ENCODE data around the gene JUP.
"Not testable (repeated sequence)": the region's sequence is repeated elsewhere in the genome, so short reads cannot be mapped to it uniquely, and the experiment has no call there.

JUP gene

DNA sequence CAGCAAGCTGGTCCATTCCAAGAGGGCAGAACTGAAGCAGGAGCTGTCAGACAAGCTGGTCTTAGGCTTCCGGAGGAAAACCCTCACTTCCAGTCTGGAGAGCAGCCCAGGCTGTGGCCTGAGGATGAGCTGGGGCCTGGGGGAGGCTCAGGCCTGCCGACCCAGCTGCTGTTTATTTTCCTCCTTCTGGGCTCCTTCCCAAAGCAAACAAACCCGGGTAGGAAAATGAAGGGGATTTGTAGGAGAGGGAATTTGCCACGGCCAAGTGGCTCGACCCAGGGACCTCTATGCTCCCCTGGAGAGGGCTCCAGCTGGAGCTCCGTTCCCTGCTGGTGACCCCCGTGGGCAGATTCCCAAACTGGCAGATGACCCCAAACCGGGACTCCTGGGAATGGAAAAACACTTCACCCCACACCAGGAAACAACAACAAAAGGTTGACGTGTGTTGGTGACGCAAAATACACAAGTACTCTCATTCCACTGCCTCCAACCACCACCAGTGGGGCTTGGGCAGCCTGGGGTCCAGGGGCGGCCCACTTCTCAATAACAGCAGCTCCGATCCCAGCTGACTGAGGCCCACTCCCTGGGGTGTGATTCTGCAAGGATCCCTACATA, 8.8 kb downstream of the JUP start:
- DNase-seq = peak; percentile 80

DNA sequence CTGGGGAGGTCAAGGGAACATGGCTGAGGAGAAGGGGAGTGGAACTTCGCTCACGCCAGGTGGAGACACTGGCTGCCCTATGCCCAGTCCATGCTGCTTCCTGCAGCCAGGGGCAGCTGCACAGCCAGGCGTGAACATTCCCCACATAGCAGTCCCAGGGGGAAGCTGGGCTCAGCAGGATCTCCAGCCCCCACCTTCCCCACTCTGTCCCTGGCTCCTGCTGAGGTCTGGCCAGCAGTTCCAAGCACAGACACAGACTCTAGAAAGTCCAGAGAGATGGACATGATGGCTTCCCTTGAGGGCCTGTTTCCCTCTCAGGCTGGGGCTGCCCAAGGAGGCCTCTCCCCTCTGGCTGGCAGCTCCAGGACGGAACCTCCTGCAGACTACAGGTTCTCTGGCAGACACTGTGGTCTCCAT, 9.3 kb downstream of the JUP start:
- no peak for DNase-seq

- DNase-seq = not testable (repeated sequence)
Observed at GRCh38 chr17:41776262-41776900, 10.1 kb downstream of the JUP start.

DNA sequence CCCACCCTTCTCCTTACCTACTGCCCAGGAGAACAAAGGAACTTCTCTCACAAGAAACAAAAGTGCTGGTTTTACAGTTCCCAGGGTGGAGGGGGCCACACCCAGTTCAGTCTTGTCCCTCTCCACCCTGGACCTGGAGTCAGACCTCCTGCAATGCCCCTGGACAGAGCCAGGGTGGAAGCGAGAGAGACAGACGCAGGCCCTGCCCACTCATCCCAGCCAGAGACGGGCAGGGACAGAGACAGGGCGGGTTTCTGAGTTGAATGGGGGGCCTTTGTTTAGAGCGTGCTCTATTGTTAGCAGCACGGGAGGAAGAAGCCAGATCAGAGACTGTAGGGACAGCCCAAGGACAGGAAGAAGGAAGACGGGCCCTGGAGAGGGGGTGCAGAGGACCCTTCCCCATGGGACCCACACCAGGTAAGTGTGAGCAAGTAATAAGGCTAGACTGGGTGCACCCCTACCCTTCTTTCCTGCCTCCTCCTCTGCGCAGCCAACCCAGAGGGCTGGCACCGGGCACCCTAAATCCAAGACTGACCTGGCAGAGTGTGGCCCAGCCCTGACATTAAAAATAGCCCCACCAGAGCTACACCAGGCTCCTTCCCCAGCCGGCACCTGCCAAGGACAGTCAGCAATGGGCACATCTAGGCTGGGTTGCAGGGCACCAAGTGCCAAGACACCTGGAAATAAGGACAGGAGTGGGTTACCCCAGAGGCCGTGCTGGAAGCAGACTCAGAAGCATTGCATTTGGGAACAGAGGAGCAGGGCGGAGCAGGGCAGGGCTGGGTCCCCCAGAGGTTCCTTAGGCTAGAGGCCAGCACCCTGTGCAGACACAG, 10.9 kb downstream of the JUP start:
- no peak for DNase-seq

GRCh38 chr17:41773731-41774193, 12.7 kb downstream of the JUP start:
- DNase-seq = no peak

DNA sequence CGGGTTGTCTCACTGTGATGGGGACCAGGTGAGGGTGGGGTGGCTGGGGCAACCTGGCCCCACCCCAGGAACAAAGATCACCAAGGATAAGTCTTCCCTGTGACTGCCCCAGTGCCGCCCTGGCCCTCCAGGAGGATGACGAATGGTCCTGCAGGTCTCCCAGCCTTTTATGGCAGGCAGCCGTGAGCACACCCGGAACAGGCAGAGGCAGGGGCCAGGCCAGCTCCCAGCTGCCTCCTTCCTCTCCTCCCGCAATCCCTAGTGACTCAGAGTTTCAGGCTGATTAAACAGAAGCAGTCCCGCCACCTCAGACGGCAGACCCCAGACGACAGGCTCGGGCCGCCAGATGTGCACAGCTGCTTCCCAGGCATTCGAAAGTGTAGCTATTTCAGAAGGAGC, 13.3 kb downstream of the JUP start:
- DNase-seq = no peak

- no peak for DNase-seq
Observed at GRCh38 chr17:41772586-41773189, 13.8 kb downstream of the JUP start.

GRCh38 chr17:41772218-41772585, 14.3 kb downstream of the JUP start:
- no peak for DNase-seq

GRCh38 chr17:41771389-41772206, 14.9 kb downstream of the JUP start:
- DNase-seq = no peak

DNA sequence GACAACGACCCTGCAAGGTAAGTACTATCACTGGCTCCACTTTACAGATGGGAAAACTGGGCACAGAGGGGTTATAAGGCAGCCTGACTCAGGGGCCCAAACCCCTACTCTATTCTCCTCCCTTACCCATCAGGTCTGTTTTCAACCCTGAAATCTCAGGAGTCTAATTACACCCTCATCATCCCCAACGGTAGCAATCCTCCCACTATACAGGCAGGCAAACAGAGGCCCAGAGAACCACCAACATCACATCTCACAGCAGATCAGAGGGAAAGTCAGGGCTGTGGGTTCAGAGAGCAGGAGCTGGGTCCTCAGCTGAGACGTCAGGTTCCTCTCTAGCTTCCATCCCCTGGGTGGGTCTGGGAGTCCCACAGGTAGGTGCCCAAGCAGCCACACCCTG, 16.5 kb downstream of the JUP start:
- DNase-seq = no peak

DNA sequence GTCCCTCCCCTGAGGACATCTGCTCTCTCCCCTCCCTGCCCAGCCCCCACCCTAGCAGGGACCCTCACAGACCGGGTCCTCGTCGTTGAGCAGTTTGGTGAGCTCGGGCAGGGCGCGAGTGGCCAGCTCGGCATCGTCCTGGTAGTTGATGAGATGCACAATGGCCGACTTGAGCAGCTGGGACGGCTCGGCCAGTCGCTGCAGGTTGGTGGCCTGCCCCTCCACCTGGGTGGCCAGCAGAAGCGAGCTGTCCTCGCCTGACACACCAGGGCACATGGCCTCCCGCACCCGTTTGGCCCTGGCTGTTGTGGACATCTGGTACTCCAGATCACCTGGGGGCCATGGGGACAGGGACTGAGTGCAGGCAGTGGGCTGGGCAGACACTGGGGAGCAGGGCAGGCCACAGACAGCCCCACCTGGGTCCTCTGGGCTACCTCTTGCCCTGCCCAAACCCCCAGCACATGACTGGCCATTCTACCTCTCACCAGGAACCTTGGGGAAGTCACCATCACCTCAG, 17.1 kb downstream of the JUP start:
- DNase-seq = no peak

DNA sequence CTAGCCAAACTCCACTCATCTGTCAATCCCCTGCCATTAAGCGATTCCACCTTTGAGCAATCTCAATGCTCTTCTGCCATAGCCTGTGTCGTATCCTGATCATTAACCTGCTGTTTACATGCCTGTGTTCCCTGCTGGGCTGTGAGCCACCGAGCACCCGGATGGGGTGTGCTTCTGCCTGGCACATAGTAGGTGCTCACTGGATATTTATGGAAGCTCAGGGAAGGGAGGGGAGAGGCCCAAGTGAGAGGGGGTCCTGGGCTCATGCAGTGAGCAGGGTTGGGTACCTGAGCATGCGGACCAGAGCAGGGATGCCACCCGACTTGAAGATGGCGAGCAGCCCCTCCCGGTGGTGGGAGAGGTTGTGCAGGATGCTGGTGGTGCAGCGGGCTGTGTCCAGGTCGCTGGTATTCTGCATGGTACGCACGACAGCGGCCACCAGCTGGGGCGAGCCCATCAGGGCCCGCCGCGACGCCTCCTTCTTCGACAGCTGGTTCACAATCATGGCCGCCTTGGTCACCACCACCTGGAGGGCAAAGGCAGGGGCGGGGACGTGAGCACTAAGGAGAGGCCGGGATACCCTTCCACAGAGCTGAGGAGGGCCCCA, 17.7 kb downstream of the JUP start:
- no peak for DNase-seq

DNA sequence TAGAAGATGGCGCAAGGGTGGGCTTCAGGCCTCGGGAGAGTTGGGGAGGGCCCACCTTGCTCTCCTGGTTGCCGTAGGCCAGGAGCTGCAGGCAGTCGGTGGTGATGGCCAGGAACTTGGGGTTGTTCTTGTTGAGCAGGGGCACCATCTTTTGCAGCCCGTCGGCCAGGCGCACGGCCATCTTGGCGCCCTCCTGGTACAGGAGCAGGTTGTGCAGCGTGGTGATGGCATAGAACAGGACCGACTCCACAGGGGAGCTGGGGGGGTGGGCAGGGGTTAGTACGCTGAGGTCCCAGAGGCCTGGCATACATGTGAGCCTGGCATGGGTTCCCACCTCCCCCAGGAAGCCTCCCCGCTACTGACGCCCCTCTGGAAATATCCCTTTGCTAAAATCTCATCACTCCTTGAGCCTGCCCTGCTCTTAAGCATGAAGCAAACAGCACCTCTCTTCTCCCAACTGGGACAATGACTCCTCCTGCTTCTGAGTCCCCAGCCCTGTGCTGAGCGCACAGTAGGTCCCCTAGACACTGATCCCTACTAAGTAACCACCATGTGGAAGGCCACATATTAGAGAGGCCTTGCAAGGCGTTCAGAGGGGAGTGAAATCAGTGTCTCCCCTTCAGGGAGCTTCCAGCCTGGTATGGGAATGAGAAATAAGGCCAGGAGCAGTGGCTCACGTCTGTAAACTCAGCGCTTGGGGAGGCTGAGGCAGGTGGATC, 19.0 kb downstream of the JUP start:
- DNase-seq = no peak

- DNase-seq = no peak
Observed at GRCh38 chr17:41766135-41766534, 20.4 kb downstream of the JUP start.

GRCh38 chr17:41763327-41763726, 23.2 kb downstream of the JUP start:
- no peak for DNase-seq

DNA sequence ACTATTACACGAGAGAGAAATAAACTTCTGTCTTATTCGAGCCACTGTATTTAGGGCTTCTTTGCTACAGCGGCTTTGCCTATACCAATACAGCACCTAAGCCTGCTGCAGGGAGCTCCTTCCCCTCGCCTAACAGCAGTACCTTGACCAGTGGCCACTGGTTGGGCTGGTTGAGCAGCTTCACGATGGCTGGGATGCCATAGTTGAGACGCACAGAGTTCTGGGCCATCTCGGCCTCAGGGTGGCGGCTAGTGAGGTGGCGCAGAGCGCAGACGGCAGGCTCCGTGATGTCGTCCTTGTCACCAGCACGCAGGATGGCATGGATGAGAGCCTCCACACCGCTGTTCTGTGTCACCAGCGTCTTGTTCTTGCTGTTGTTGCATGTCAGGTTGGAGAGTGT, 23.7 kb downstream of the JUP start:
- no peak for DNase-seq

DNA sequence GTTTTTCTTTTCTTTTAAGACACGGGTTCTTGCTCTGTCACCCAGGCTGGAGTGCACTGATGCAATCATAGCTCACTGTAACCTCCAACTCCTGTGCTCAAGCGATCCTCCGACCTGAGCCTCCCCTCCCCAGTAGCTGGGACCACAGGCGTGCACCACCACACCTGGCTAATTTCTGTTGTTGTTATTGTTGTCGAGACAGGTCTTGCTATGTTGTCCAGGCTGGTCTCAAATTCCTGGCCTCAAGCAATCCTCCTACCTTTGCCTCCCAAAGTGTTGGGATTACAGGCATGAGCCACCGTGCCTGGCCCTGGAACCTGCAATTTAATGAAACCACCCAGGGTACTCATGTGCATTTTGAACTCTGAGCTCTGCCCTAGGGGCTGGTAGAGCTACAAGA, 24.1 kb downstream of the JUP start:
- DNase-seq = no peak

- DNase-seq = no peak
Observed at GRCh38 chr17:41760878-41761277, 25.6 kb downstream of the JUP start.

DNA sequence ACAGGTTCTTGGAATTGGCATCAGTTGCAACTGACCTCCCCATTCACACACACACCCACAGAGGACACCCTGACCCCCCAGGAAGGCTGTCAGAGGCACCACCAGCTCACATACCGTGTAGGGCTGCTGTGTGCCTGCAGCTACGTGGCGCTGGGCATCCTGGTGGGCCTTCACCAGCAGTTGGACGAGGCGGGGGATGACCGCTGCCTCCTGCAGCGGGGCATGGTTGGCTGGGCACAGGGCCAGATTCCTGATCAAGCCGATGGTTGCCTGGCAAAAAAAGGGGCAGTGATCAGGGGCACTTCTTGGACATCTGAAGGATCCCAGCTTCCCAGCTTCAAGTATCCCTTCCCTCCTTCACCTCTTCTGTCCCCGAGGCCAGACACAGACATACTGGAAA, 27.9 kb downstream of the JUP start:
- no peak for DNase-seq

DNA sequence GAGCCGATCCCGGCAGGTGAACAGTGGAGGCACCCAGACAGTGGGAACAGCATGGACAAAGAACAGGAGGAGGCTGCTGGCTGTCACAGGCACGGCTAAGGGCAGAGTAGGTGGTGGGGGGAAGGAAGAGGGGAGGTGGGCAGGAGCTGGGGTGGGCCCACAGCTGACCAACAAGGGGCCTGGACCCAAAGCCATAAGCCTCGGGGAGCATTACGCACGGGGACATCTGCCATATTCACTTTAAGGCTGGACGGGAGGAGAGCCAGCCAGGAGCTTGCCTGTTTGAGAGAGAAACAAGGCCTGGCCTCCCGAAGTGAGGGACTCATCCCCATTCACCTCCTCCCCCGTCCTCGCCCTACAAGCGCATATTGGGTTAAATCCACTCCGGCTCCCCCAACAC, 32.4 kb downstream of the JUP start:
- no peak for DNase-seq

DNA sequence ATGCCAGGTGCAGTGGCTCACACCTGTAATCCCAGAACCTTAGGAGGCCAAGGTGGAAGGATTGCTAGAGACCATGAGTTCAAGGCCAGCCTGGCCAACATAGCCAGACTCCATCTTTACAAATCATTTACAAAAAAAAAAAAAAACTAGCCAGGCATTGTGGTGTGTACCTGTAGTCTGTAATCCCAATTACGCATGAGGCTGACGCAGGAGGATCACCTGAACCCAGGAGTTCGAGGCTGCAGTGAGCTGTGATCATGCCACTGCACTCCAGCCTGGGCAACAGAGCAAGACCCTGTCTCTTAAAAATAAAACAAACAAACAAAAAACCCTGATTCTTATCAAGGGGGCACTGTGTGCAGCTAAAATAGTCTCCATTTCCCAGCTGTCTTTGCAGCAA, 35.2 kb downstream of the JUP start:
- DNase-seq = no peak

All from NCI-H1105 treated with DMSO at 0.1 percent for 48 hours (cell line).